HG02610 (cell line): Measurements from ENCODE around the gene MPHOSPH9.
"Not testable (repeated sequence)": the region's sequence is repeated elsewhere in the genome, so short reads cannot be mapped to it uniquely, and the experiment has no call there.

ENCODE experiments used
- ATAC-seq: cut with Tn5 transposase; IDR thresholded peaks from one replicate; pipeline ENCODE4 v1.9.1; 2021; ENCODE audit warnings: mild to moderate bottlenecking, moderate library complexity; ENCODE audit not compliant: unreplicated experiment

Gene MPHOSPH9

GRCh38 chr12:123258593-123258992 lies 25.7 kb upstream of the MPHOSPH9 start:
- no peak for ATAC-seq

- ATAC-seq, result no peak
These were observed 22.0 kb upstream of the MPHOSPH9 start for GRCh38 chr12:123254853-123255446.

GRCh38 chr12:123253641-123254459 lies 20.9 kb upstream of the MPHOSPH9 start:
- ATAC-seq, result no peak

GRCh38 chr12:123252365-123252764 lies 19.4 kb upstream of the MPHOSPH9 start:
- not testable (repeated sequence) for ATAC-seq

GRCh38 chr12:123251403-123252076 lies 18.6 kb upstream of the MPHOSPH9 start:
- no peak for ATAC-seq

- ATAC-seq, result no peak
These were observed 17.8 kb upstream of the MPHOSPH9 start for GRCh38 chr12:123250471-123251383.

DNA sequence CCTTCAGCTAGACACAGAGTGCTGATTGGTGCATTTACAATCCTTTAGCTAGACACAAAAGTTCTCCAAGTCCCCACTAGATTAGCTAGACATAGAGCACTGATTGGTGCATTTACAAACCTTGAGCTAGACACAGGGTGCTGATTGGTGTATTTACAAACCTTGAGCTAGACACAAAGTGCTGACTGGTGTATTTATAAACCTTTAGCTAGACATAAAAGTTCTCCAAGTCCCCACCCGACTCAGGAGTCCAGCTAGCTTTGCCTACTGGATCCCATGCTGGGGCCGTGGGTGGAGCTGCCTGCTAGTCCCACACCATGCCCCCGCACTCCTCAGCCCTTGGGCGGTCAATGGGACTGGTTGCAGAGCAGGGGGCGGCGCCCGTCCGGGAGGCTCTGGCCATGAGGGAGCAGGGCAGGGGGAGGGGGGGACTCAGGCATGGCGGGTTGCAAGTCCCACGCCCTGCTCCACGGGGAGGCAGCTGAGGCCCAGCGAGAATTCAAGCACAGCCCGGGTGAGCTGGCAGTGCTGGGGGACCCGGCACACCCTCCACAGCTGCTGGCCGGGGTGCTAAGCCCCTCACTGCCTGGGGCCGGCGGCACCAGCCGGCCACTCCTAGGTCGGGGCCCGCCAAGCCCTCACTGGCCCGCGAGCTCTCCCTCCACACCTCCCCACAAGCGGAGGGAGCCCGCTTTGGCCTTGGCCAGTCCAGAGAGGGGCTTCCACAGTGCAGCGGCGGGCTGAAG lies 16.2 kb upstream of the MPHOSPH9 start:
- not testable (repeated sequence) for ATAC-seq

GRCh38 chr12:123248129-123248528 lies 15.2 kb upstream of the MPHOSPH9 start:
- ATAC-seq, result not testable (repeated sequence)

DNA sequence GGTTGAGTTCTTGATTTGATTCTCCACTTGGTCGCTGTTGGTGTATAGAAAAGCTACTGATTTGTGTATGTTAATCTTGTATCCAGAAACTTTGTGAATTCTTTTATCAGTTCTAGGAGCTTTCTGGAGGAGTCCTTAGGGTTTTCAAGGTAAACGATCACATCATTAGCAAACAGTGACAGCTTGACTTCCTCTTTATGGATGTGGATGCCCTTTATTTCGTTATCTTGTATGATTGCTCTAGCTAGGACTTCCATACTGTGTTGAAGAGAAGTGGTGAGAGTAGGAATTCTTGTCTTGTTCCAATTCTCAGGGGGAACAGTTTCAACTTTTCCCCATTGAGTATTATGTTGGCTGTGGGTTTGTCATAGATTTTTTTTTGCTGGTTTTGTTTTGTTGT lies 12.7 kb upstream of the MPHOSPH9 start:
- ATAC-seq, result no peak

GRCh38 chr12:123243671-123244262 lies 10.8 kb upstream of the MPHOSPH9 start:
- no peak for ATAC-seq

DNA sequence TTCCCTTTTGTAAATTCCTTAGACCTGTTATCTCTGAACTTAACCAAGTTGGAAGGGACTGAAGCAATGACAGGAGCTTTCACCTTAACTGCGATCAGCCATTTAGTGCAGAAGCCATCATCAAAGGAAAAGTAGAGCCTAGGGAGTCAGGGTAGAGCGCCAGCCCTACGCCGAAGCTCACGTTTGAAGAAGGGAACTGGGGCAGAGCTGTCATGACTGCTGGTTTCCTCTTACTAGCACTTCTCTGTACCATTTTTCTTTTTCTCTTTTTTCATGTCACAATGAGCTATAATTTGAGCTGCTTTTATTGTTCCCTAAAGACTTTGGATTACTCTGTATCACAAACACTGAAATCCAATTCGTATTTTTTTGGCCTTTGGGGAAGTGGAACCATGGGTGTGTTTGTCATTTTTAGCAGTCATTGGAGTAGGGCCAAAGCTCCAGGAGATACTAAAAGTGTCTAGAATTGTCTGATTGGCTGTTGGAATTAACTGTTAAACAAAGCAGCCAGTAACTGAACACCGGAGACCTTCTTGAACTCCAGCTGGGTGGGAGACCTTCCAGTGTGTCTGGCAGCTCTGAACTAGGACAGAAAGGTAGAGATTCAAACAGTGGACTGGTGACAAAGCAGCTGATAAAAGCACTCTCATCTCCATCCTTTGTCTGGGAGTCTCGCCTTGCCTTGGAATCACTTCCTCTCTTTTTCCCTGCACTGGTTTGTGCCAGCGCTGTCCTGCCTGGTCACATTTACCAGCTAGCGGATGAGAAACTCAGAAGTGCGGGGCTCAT lies 9.4 kb upstream of the MPHOSPH9 start:
- ATAC-seq, result no peak

DNA sequence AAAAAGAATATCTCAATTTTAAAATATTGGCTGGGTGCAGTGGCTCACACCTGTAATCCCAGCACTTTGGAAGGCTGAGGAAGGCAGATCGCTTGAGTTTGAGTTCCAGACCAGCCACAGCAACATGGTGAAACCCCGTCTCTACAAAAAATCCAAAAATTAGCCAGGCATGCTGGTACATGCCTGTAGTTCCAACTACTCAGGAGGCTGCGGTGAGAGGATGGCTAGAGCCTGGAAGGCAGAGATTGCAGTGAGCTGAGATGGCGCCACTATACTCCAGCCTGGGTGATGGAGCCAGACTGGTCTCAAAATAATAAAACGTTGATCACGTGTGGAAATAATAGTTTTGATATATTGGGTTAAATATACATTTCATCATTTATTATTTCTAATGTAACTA lies 6.0 kb upstream of the MPHOSPH9 start:
- ATAC-seq, result no peak

DNA sequence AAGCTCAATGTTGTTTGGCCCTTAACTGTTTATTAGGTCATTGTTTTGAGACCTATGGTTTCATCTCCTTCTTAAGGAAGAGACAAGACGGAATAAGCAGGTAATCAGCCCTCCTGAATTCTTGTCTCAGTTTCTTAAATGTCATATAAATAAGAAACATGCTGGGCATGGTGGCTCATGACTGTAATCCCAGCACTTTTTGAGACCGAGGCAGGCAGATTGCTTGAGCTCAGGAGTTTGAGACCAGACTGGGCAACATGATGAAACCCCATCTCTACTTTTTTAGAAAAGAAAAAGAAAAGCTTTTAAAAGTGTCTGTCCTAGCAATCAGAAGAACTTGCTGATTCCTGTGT lies 5.4 kb upstream of the MPHOSPH9 start:
- ATAC-seq, result no peak

DNA sequence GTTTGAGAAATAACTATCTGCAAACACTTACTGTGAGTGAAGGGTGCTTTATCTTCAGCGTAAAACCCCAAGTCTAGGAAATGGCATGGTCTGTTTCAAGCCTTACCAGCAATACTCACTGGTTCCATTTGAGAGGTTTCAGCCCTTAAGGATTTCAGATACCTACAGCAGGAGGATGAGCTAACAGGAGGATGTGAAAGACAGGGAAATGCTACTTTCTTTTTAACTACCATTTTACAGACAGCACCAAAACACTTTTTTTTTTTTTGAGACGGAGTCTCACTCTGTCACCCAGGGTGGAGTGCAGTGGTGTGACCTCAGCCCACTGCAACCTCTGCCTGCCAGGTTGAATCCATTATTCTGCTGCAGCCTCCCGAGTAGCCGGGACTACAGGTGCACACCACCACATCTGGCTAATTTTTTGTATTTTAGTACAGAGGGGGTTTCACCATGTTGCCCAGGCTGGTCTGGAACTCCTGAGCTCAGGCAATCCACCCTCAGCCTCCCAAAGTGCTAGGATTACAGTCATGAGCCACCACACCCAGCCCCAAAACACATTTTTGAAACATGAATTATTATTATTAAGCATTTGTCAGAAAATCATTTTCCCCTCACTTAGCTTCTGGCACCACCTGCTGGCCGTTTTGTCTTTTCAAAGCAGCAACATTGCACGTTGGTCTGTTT lies 4.8 kb upstream of the MPHOSPH9 start:
- ATAC-seq, result no peak

DNA sequence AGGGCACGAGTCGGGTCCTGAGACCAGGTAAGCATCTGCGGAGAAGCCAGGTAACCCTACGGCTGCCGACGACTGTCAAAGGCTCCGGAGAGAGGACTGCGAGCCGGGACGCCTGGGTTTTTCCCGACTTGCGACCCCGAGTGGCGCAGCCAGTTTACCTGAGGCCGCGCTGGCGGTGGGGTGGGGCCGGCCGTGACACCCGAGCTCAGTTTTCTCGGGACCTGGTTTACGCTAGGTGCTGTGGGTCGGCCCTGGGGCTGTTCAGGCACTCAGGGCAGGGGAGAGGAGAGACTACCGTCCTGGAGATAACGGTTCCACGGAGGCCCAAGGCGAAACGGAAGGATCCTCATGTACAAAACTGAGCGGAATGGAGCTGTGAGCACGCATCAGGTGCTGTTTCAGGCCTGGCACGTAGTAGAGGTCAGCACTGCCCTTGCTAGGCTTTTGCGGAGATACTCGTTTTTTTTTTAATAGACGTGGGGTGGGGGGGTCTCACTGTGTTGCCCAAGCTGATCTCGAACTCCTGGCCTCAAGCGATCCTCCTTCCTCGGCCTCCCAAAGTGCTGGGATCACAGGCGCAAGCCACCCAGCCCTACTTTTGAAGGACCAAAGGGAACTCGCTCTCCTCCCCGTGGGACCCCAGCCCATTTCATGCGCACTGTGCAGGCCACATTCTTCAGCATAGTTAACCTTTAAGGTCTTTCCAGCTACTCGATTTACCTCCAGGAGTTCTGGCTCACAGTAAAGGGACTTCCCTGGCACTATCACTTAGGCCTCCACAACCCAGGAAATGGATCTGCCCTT lies 766 bp upstream of the MPHOSPH9 start:
- no peak for ATAC-seq

GRCh38 chr12:123232472-123232806 lies 502 bp downstream of the MPHOSPH9 start:
- no peak for ATAC-seq

DNA sequence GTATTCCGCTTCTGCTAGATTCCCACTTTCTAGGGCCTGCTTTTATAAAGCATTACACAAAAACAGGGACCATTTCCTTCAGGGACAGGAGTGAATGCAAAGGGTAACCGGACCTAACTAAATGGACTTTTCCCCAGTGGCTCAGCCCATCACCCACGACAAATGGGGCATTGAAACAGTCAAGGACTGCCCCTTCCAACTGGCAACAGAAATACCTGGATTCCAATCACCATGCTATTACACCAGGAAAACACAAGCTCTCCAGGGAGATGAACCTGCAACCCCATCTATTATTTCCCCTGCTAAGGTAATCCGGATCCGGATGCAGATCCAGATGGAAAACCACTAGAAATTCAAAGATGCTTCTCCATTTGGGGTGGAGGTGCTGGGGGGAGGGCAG lies 1.0 kb downstream of the MPHOSPH9 start:
- no peak for ATAC-seq

DNA sequence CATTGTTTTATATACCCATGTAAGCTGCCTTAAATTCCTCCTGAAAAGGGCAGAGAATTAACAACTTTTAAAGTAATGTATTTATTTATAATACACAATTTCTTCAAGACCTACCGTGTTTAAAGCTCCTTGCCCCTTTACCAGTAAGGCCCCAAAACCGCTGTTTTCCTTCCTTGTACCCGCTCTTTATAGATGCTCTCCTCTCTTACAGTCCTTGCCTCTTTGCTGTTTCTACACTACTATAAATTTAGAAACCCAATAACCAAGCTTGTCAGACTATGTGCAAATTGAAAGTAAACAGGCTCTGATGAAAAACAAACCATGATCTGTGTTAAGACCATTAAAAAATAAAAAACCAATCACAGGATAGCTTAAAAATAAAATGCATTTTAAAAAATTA lies 3.9 kb downstream of the MPHOSPH9 start:
- no peak for ATAC-seq
